ENCODE measurements around the gene THOC1.

THOC1 gene

GRCh38 chr18:217532-218336 lies 50.1 kb downstream of the THOC1 start:
- H3K27ac ChIP-seq = no peak overlapping the region
- DNase-seq (ENCODE audit: low read depth, low spot score) = no peak

- H3K27ac ChIP-seq = no peak overlapping the region
- DNase-seq (ENCODE audit: low read depth, low spot score) = no peak
Measured at GRCh38 chr18:215448-216010, 52.3 kb downstream of the THOC1 start.

- no peak overlapping the region for H3K27ac ChIP-seq
- no peak for DNase-seq (ENCODE audit: low read depth, low spot score)
Measured at GRCh38 chr18:213966-214365, 53.9 kb downstream of the THOC1 start.

GRCh38 chr18:213505-213904 lies 54.3 kb downstream of the THOC1 start:
- H3K27ac ChIP-seq = no peak overlapping the region
- DNase-seq (ENCODE audit: low read depth, low spot score) = no peak

GRCh38 chr18:212780-213179 lies 55.1 kb downstream of the THOC1 start:
- DNase-seq (ENCODE audit: low read depth, low spot score) = no peak
- no peak overlapping the region for H3K27ac ChIP-seq

- DNase-seq (ENCODE audit: low read depth, low spot score) = no peak
- no peak overlapping the region for H3K27ac ChIP-seq
Measured at GRCh38 chr18:211582-211981, 56.3 kb downstream of the THOC1 start.

GRCh38 chr18:210733-211132 lies 57.1 kb downstream of the THOC1 start:
- H3K27ac ChIP-seq = no peak overlapping the region
- DNase-seq (ENCODE audit: low read depth, low spot score) = no peak

- no peak for DNase-seq (ENCODE audit: low read depth, low spot score)
- no peak overlapping the region for H3K27ac ChIP-seq
Measured at GRCh38 chr18:210075-210474, 57.8 kb downstream of the THOC1 start.

GRCh38 chr18:199768-200167 lies 68.1 kb downstream of the THOC1 start:
- no peak for DNase-seq (ENCODE audit: low read depth, low spot score)

GRCh38 chr18:199214-199613 lies 68.6 kb downstream of the THOC1 start:
- H3K27ac ChIP-seq = no peak overlapping the region
- no peak for DNase-seq (ENCODE audit: low read depth, low spot score)

More at GRCh38 chr18:199768-200167, 68.1 kb downstream of the THOC1 start:
- H3K27ac ChIP-seq = no peak overlapping the region

GRCh38 chr18:195651-196050 lies 72.2 kb downstream of the THOC1 start:
- no peak for DNase-seq (ENCODE audit: low read depth, low spot score)
- H3K27ac ChIP-seq = no peak overlapping the region

GRCh38 chr18:192801-193200 lies 75.0 kb downstream of the THOC1 start:
- no peak overlapping the region for H3K27ac ChIP-seq
- no peak for DNase-seq (ENCODE audit: low read depth, low spot score)

- no peak for DNase-seq (ENCODE audit: low read depth, low spot score)
- no peak overlapping the region for H3K27ac ChIP-seq
Measured at GRCh38 chr18:191725-192124, 76.1 kb downstream of the THOC1 start.

GRCh38 chr18:189254-189653 lies 78.6 kb downstream of the THOC1 start:
- DNase-seq (ENCODE audit: low read depth, low spot score) = no peak
- H3K27ac ChIP-seq = no peak overlapping the region

- no peak for DNase-seq (ENCODE audit: low read depth, low spot score)
- no peak overlapping the region for H3K27ac ChIP-seq
Measured at GRCh38 chr18:183769-184168, 84.1 kb downstream of the THOC1 start.

- H3K27ac ChIP-seq = no peak overlapping the region
- DNase-seq (ENCODE audit: low read depth, low spot score) = no peak
Measured at GRCh38 chr18:181711-182110, 86.1 kb downstream of the THOC1 start.

- DNase-seq (ENCODE audit: low read depth, low spot score) = no peak
- no peak overlapping the region for H3K27ac ChIP-seq
Measured at GRCh38 chr18:179499-179898, 88.3 kb downstream of the THOC1 start.

- no peak overlapping the region for H3K27ac ChIP-seq
- DNase-seq (ENCODE audit: low read depth, low spot score) = no peak
Measured at GRCh38 chr18:172361-172760, 95.5 kb downstream of the THOC1 start.

Measured in epithelial cell of prostate (primary cell).